Measurements from ENCODE around the gene EMSY. TPM values are rescaled to one million over a fixed set of nuclear protein-coding genes. Genes with fewer than 3 reads are reported as not detected.

EMSY gene
- total RNA-seq, 1 donor from 2014 or later = 18.9 TPM

- H3K9ac ChIP-seq (ENCODE audit: low read length) = no peak overlapping the region
- no peak overlapping the region for H3K4me3 Mint-ChIP-seq (ENCODE audit: unreplicated experiment)
- H3K36me3 Mint-ChIP-seq (ENCODE audit: low read depth, unreplicated experiment) = peaks cover 11% of the 10 kb centered on the region
- H4K20me1 ChIP-seq (ENCODE audit: insufficient read depth, low read length) = no peaks in the 10 kb centered on the region
- FAIRE-seq (peak; percentile 17), DNase-seq (ENCODE audit: low read depth) (no peak)
- H3K27ac Mint-ChIP-seq (ENCODE audit: unreplicated experiment) = no peak overlapping the region
- H3K27me3 ChIP-seq (ENCODE audit: insufficient read depth, low read length) = no peaks in the 10 kb centered on the region
- no peak overlapping the region for H3K4me2 ChIP-seq (ENCODE audit: low read length)
- H2AFZ ChIP-seq (ENCODE audit: low read depth, low read length) = no peak overlapping the region
- H3K9me3 Mint-ChIP-seq (ENCODE audit: unreplicated experiment) = no peaks in the 10 kb centered on the region
- no peaks in the 10 kb centered on the region for H3K4me1 Mint-ChIP-seq (ENCODE audit: low read depth, unreplicated experiment)
- no peaks in the 10 kb centered on the region for H3K27me3 Mint-ChIP-seq (ENCODE audit: low read depth, unreplicated experiment)
- peaks cover 6% of the 10 kb centered on the region for H3K36me3 ChIP-seq (ENCODE audit: insufficient read depth, low read length)
- no peak for TF ChIP-seq EZH2 (IDR thresholded peaks at IDR 0.05; ENCODE audit: insufficient read depth, low read length)
- TF ChIP-seq, protein P1, sequence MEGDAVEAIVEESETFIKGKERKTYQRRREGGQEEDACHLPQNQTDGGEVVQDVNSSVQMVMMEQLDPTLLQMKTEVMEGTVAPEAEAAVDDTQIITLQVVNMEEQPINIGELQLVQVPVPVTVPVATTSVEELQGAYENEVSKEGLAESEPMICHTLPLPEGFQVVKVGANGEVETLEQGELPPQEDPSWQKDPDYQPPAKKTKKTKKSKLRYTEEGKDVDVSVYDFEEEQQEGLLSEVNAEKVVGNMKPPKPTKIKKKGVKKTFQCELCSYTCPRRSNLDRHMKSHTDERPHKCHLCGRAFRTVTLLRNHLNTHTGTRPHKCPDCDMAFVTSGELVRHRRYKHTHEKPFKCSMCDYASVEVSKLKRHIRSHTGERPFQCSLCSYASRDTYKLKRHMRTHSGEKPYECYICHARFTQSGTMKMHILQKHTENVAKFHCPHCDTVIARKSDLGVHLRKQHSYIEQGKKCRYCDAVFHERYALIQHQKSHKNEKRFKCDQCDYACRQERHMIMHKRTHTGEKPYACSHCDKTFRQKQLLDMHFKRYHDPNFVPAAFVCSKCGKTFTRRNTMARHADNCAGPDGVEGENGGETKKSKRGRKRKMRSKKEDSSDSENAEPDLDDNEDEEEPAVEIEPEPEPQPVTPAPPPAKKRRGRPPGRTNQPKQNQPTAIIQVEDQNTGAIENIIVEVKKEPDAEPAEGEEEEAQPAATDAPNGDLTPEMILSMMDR (IDR thresholded peaks at IDR 0.05; ENCODE audit: insufficient read depth, low read depth, low read length) = no peak
- H3K9me3 ChIP-seq (ENCODE audit: insufficient read depth, low read depth, low read length) = no peaks in the 10 kb centered on the region
- no peak overlapping the region for H3K27ac ChIP-seq (ENCODE audit: low read depth, low read length)
- H3K4me3 ChIP-seq (ENCODE audit: insufficient read depth, low read depth, low read length) = no peak overlapping the region
- no peaks in the 10 kb centered on the region for H3K4me1 ChIP-seq (ENCODE audit: insufficient read depth, low read length)
- no peaks in the 10 kb centered on the region for H3K79me2 ChIP-seq (ENCODE audit: insufficient read depth, low read length)
Observed at GRCh38 chr11:76543006-76543703, 98.3 kb downstream of the EMSY start.

GRCh38 chr11:76550781-76551180 lies 106.0 kb downstream of the EMSY start:
- no peaks in the 10 kb centered on the region for H3K4me1 Mint-ChIP-seq (ENCODE audit: low read depth, unreplicated experiment)
- H3K36me3 Mint-ChIP-seq (ENCODE audit: low read depth, unreplicated experiment) = peaks cover 7% of the 10 kb centered on the region
- Histone ChIP-seq H3K79me2 (ENCODE audit: insufficient read depth, low read length) (no peaks in the 10 kb centered on the region), H3K4me2 (ENCODE audit: low read length) (no peak overlapping the region), H3K9me3 (ENCODE audit: insufficient read depth, low read depth, low read length) (no peaks in the 10 kb centered on the region), H3K4me1 (ENCODE audit: insufficient read depth, low read length) (no peaks in the 10 kb centered on the region), H3K9ac (ENCODE audit: low read length) (no peak overlapping the region), H3K27me3 (ENCODE audit: insufficient read depth, low read length) (no peaks in the 10 kb centered on the region), H3K36me3 (ENCODE audit: insufficient read depth, low read length) (peaks cover 4% of the 10 kb centered on the region), H3K27ac (ENCODE audit: low read depth, low read length) (no peak overlapping the region), H3K4me3 (ENCODE audit: insufficient read depth, low read depth, low read length) (no peak overlapping the region), H2AFZ (ENCODE audit: low read depth, low read length) (no peak overlapping the region), H4K20me1 (ENCODE audit: insufficient read depth, low read length) (no peaks in the 10 kb centered on the region)
- H3K4me3 Mint-ChIP-seq (ENCODE audit: unreplicated experiment) = no peak overlapping the region
- FAIRE-seq (no peak), DNase-seq (ENCODE audit: low read depth) (no peak)
- H3K9me3 Mint-ChIP-seq (ENCODE audit: unreplicated experiment) = no peaks in the 10 kb centered on the region
- no peak overlapping the region for H3K27ac Mint-ChIP-seq (ENCODE audit: unreplicated experiment)
- no peak for TF ChIP-seq EZH2 (IDR thresholded peaks at IDR 0.05; ENCODE audit: insufficient read depth, low read length)
- H3K27me3 Mint-ChIP-seq (ENCODE audit: low read depth, unreplicated experiment) = no peaks in the 10 kb centered on the region

DNA sequence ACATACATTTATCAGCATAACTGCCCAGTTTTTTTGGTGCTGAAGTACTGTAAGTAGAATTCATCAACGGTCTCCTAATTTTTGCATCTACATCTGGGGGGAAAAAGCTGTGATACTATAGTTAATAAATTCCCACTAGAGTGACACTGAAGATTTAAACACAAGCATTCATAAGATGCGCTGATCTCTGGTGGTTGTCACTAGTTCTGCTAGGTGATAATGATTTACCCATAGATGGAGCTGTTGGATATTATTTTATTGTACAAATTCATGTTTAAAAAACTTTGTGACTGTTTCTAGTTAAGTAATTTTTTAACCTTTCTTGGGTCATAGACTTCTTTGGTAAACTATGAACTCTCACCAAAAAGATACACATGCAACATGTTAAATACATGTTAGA lies 106.6 kb downstream of the EMSY start:
- no peak overlapping the region for H3K4me2 ChIP-seq (ENCODE audit: low read length)
- peaks cover 4% of the 10 kb centered on the region for H3K36me3 ChIP-seq (ENCODE audit: insufficient read depth, low read length)
- H3K27me3 Mint-ChIP-seq (ENCODE audit: low read depth, unreplicated experiment) = no peaks in the 10 kb centered on the region
- H3K4me1 ChIP-seq (ENCODE audit: insufficient read depth, low read length) = no peaks in the 10 kb centered on the region
- H3K27ac Mint-ChIP-seq (ENCODE audit: unreplicated experiment) = no peak overlapping the region
- TF ChIP-seq EZH2 (IDR thresholded peaks at IDR 0.05; ENCODE audit: insufficient read depth, low read length) = no peak
- TF ChIP-seq, protein P1 (IDR thresholded peaks at IDR 0.05; ENCODE audit: insufficient read depth, low read depth, low read length) = peak; percentile 23
- H3K79me2 ChIP-seq (ENCODE audit: insufficient read depth, low read length) = no peaks in the 10 kb centered on the region
- DNase-seq (ENCODE audit: low read depth) = no peak
- no peak overlapping the region for H3K27ac ChIP-seq (ENCODE audit: low read depth, low read length)
- peaks cover 4% of the 10 kb centered on the region for H3K36me3 Mint-ChIP-seq (ENCODE audit: low read depth, unreplicated experiment)
- H3K4me3 Mint-ChIP-seq (ENCODE audit: unreplicated experiment) = no peak overlapping the region
- no peaks in the 10 kb centered on the region for H3K9me3 Mint-ChIP-seq (ENCODE audit: unreplicated experiment)
- H3K27me3 ChIP-seq (ENCODE audit: insufficient read depth, low read length) = no peaks in the 10 kb centered on the region
- H3K4me1 Mint-ChIP-seq (ENCODE audit: low read depth, unreplicated experiment) = no peaks in the 10 kb centered on the region
- no peak overlapping the region for H3K9ac ChIP-seq (ENCODE audit: low read length)
- no peak for FAIRE-seq
- H4K20me1 ChIP-seq (ENCODE audit: insufficient read depth, low read length) = no peaks in the 10 kb centered on the region
- no peak overlapping the region for H2AFZ ChIP-seq (ENCODE audit: low read depth, low read length)
- H3K9me3 ChIP-seq (ENCODE audit: insufficient read depth, low read depth, low read length) = no peaks in the 10 kb centered on the region
- no peak overlapping the region for H3K4me3 ChIP-seq (ENCODE audit: insufficient read depth, low read depth, low read length)
